HCT116 (cell line): ENCODE results near the gene PRKCA. TPM values are rescaled to one million over a fixed set of nuclear protein-coding genes. Genes with fewer than 3 reads are reported as not detected.

Source experiments
- ATAC-seq: fragments of 200-7000 bp; cut with Tn5 transposase; 2 replicates; pipeline ENCODE4 v1.9.1; 2020; ENCODE audit warnings: mild to moderate bottlenecking, moderate library complexity
- BruUV-seq: library from RNA; stranded (reverse); fragments of 400-500 nt; replicated peaks from 2 replicates; lab custom pipeline; 2021; lab: Mats Ljungman, UMichigan
- CTCF ChIA-PET: fragments of 300-600 bp; sonication (Branson Sonifier 250); formaldehyde crosslinking; loops from one replicate; lab custom pipeline; 2021; ENCODE audit warnings: antibody characterized with exemption; lab: Charles Lee
- POLR2A ChIA-PET: fragments of 300-600, 350-600 bp; sonication (Branson Sonifier 250); formaldehyde crosslinking; loops from one replicate; lab custom pipeline; 2021; ENCODE audit warnings: antibody characterized with exemption; lab: Charles Lee
- RAD21 ChIA-PET, 2 experiments: fragments of 300-600 bp; sonication (Branson Sonifier 250); formaldehyde crosslinking; loops; one replicate each; lab custom pipeline; 2023; ENCODE audit warnings: low total read pairs in 2 of 2; ENCODE audit not compliant: uncharacterized antibody in 2 of 2, unreplicated experiment in 2 of 2, low non-redundant PET in 1 of 2; lab: Charles Lee
- DNase-seq: peaks from one replicate; pipeline ENCODE4 v3.0.0-alpha.2; 2010; ENCODE audit warnings: low read depth, low spot score
- H2AFZ ChIP-seq: fragments of 200-600 bp; shearing (Covaris generic), sonication (generic); 2 replicates; pipeline ENCODE4 v1.6.1; 2017; ENCODE audit warnings: low read depth, mixed run types, mixed read lengths, antibody characterized with exemption, low read length; ENCODE audit not compliant: poor library complexity, severe bottlenecking
- H3K27ac ChIP-seq: 2 replicates; pipeline ENCODE4 v1.5.1; 2012; ENCODE audit warnings: low read depth, low read length
- H3K27me3 ChIP-seq: fragments of 200-600 bp; sonication (generic); 2 replicates; pipeline ENCODE4 v1.6.1; 2016; ENCODE audit warnings: mixed run types, low read length, mixed read lengths; ENCODE audit not compliant: insufficient read depth
- H3K36me3 ChIP-seq, 2 experiments: fragments of 200-500 bp in 1 of 2; fragments of 200-600 bp in 1 of 2; sonication (Bioruptor generic) in 1 of 2; sonication (generic) in 1 of 2; 2 replicates each; pipeline versions ENCODE4 v1.5.1 to v1.6.1; 2014 to 2016; ENCODE audit warnings: low read length in 2 of 2, inconsistent platforms in 1 of 2, mixed read lengths in 1 of 2, mixed run types in 1 of 2; ENCODE audit not compliant: insufficient read depth in 2 of 2, control insufficient read depth in 1 of 2
- H3K4me1 ChIP-seq, 2 experiments: fragments of 200-600 bp in 1 of 2; sonication (generic) in 1 of 2; 2 replicates each; pipeline versions ENCODE4 v1.5.1 to v1.6.1; 2012 to 2017; ENCODE audit warnings: low read length in 2 of 2, inconsistent platforms in 1 of 2, mild to moderate bottlenecking in 1 of 2, mixed read lengths in 1 of 2, mixed run types in 1 of 2, moderate library complexity in 1 of 2; ENCODE audit not compliant: insufficient read depth in 2 of 2, control insufficient read depth in 1 of 2
- H3K4me2 ChIP-seq: fragments of 200-600 bp; sonication (generic); 2 replicates; pipeline ENCODE4 v1.6.1; 2017; ENCODE audit warnings: mixed run types, low read length, mixed read lengths
- H3K4me3 ChIP-seq, 2 experiments: fragments of 200-600 bp in 1 of 2; sonication (generic) in 1 of 2; replicated peaks in 1 of 2; 2 replicates each; pipeline ENCODE4 v1.5.1; 2011 to 2016; ENCODE audit warnings: low read length in 2 of 2, control low read depth in 1 of 2, low read depth in 1 of 2, mild to moderate bottlenecking in 1 of 2, mixed read lengths in 1 of 2, mixed run types in 1 of 2
- H3K79me2 ChIP-seq: fragments of 200-600 bp; sonication (generic); 2 replicates; pipeline ENCODE4 v1.6.1; 2017; ENCODE audit warnings: mild to moderate bottlenecking, mixed run types, low read length, moderate library complexity, mixed read lengths; ENCODE audit not compliant: insufficient read depth
- H3K9ac ChIP-seq: fragments of 200-600 bp; sonication (generic); 2 replicates; pipeline ENCODE4 v1.6.1; 2016; ENCODE audit warnings: low read length, mixed read lengths
- H3K9me2 ChIP-seq: fragments of 200-600 bp; sonication (generic), shearing (Covaris generic); 2 replicates; pipeline ENCODE4 v1.6.1; 2017; ENCODE audit warnings: mixed run types, mild to moderate bottlenecking, moderate library complexity; ENCODE audit not compliant: insufficient read depth
- H3K9me3 ChIP-seq, 2 experiments: fragments of 200-500 bp in 1 of 2; fragments of 200-600 bp in 1 of 2; sonication (Bioruptor generic) in 1 of 2; sonication (generic) in 1 of 2; 2 replicates each; pipeline ENCODE4 v1.6.1; 2014 to 2017; ENCODE audit warnings: low read length in 2 of 2, mixed read lengths in 2 of 2, inconsistent platforms in 1 of 2, low read depth in 1 of 2, mild to moderate bottlenecking in 1 of 2, mixed run types in 1 of 2, moderate library complexity in 1 of 2; ENCODE audit not compliant: control insufficient read depth in 1 of 2, insufficient read depth in 1 of 2
- H4K20me1 ChIP-seq: fragments of 200-600 bp; sonication (generic), shearing (Covaris generic); 2 replicates; pipeline ENCODE4 v1.6.1; 2017; ENCODE audit warnings: mixed run types, mild to moderate bottlenecking, moderate library complexity; ENCODE audit not compliant: insufficient read depth
- ATF3 ChIP-seq: IDR thresholded peaks from 2 replicates; pipeline ENCODE4 v1.6.1; 2012
- CBX3 ChIP-seq: IDR thresholded peaks from 2 replicates; pipeline ENCODE4 v1.6.1; 2012; ENCODE audit warnings: low read depth
- EGR1 ChIP-seq: IDR thresholded peaks from 2 replicates; pipeline ENCODE4 v1.6.1; 2012; ENCODE audit warnings: low read depth
- ELF1 ChIP-seq: IDR thresholded peaks from 2 replicates; pipeline ENCODE4 v1.6.1; 2012; ENCODE audit warnings: low read depth, borderline replicate concordance
- FOSL1 ChIP-seq: IDR thresholded peaks from 2 replicates; pipeline ENCODE4 v1.6.1; 2012; ENCODE audit warnings: low read depth
- SIN3A ChIP-seq: IDR thresholded peaks from 2 replicates; pipeline ENCODE4 v1.6.1; 2012; ENCODE audit warnings: low read depth
- SRF ChIP-seq: IDR thresholded peaks from 2 replicates; pipeline ENCODE4 v1.6.1; 2012; ENCODE audit warnings: low read depth
- TCF7L2 ChIP-seq: IDR thresholded peaks from 2 replicates; pipeline ENCODE4 v1.7.0; 2011; ENCODE audit warnings: borderline replicate concordance, inconsistent platforms; ENCODE audit not compliant: insufficient read depth, insufficient read length; ENCODE audit errors: extremely low read depth
- YY1 ChIP-seq: IDR thresholded peaks from 2 replicates; pipeline ENCODE4 v1.6.1; 2011; ENCODE audit warnings: low read length, low read depth, moderate library complexity, mild to moderate bottlenecking; ENCODE audit not compliant: insufficient replicate concordance; ENCODE audit errors: extremely low read depth
- ZBTB33 ChIP-seq: IDR thresholded peaks from 2 replicates; pipeline ENCODE4 v1.6.1; 2011; ENCODE audit warnings: mild to moderate bottlenecking, low read length, moderate library complexity; ENCODE audit not compliant: insufficient replicate concordance; ENCODE audit errors: extremely low read depth
- ZNF274 ChIP-seq: fragments of 200-500 bp; sonication (Bioruptor generic); IDR thresholded peaks from 2 replicates; pipeline ENCODE4 v1.6.1; 2014; ENCODE audit warnings: mild to moderate bottlenecking, low read depth, low read length, inconsistent platforms
- intact Hi-C: fragments of 100-400 bp; cut with micrococcal nuclease; formaldehyde crosslinking; loops from 2 replicates; pipeline ENCODE4 v1.10.0; 2022
- total RNA-seq: library from RNA; stranded (reverse); gene quantifications from one replicate; pipeline ENCODE4 v1.2.1, GENCODE V29; 2021; ENCODE audit not compliant: unreplicated experiment

Gene PRKCA
- total RNA-seq, 1 experiment from 2014 or later, result 18.8 TPM

- no peak overlapping the region for H2AFZ ChIP-seq
- no peaks in the 10 kb centered on the region for H3K27me3 ChIP-seq
- H3K9me2 ChIP-seq, result no peaks in the 10 kb centered on the region
- H3K9ac ChIP-seq, result no peak overlapping the region
- H3K4me2 ChIP-seq, result no peak overlapping the region
- TF ChIP-seq ELF1, result no peak
- no peak for TF ChIP-seq SIN3A
- no peak for TF ChIP-seq ZBTB33
- no peak for TF ChIP-seq ZNF274
- no peak for TF ChIP-seq YY1
- TF ChIP-seq EGR1, result no peak
- TF ChIP-seq TCF7L2, result no peak
- no peak for TF ChIP-seq ATF3
- TF ChIP-seq SRF, result no peak
- no peak for TF ChIP-seq FOSL1
- TF ChIP-seq CBX3, result no peak
- H4K20me1 ChIP-seq, result no peaks in the 10 kb centered on the region
- ChIA-PET POLR2A (no interaction called here), CTCF (interaction anchor here (1.8 to 2.0 kb wide), 2 partner anchors 11 to 259 kb away, joined by 7 to 8 read pairs; no protein-coding TSS in a partner anchor), RAD21 (no interaction called here)
- ATAC-seq (no peak), DNase-seq (no peak)
- intact Hi-C loops, result loop anchor here (10.0 kb wide), 1 partner anchor 648 kb away; the partner anchor contains the start of gene PSMD12
- H3K27ac ChIP-seq, result no peak overlapping the region
- H3K4me1 ChIP-seq, result peaks cover 17 to 19% of the 10 kb centered on the region in 2 experiments
- no peaks in the 10 kb centered on the region for H3K36me3 ChIP-seq
- H3K79me2 ChIP-seq, result no peaks in the 10 kb centered on the region
- no peak overlapping the region for H3K4me3 ChIP-seq
- H3K9me3 ChIP-seq, result no peaks in the 10 kb centered on the region
- BruUV-seq, result no TSS peak
Measured at GRCh38 chr17:66716236-66717026, 414.0 kb downstream of the PRKCA start.
